ENCODE measurements around the gene CCDC179. TPM values are rescaled to one million over a fixed set of nuclear protein-coding genes. Genes with fewer than 3 reads are reported as not detected.

Gene CCDC179
- total RNA-seq, 1 experiment from 2014 or later = not detected

DNA sequence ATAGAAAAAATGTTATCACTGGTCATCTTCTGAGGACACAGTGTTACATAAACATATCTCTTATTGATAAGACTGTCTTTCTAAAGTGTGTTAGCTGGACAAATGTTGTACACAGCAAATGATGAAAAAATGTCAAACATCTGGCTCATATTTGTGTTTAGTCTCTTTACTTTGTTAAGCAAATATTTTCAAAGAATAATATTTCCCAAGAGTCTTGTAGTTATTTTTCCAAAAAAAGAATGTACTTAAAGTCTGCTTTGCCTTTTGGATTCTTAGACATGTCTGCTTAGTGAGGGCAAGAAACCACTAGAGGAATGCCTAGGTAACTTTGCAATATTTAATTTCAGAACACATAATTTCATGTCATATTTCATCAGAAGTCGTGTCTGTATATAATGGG is 23.9 kb upstream of the CCDC179 start (continued):
- TF ChIP-seq, protein P1, sequence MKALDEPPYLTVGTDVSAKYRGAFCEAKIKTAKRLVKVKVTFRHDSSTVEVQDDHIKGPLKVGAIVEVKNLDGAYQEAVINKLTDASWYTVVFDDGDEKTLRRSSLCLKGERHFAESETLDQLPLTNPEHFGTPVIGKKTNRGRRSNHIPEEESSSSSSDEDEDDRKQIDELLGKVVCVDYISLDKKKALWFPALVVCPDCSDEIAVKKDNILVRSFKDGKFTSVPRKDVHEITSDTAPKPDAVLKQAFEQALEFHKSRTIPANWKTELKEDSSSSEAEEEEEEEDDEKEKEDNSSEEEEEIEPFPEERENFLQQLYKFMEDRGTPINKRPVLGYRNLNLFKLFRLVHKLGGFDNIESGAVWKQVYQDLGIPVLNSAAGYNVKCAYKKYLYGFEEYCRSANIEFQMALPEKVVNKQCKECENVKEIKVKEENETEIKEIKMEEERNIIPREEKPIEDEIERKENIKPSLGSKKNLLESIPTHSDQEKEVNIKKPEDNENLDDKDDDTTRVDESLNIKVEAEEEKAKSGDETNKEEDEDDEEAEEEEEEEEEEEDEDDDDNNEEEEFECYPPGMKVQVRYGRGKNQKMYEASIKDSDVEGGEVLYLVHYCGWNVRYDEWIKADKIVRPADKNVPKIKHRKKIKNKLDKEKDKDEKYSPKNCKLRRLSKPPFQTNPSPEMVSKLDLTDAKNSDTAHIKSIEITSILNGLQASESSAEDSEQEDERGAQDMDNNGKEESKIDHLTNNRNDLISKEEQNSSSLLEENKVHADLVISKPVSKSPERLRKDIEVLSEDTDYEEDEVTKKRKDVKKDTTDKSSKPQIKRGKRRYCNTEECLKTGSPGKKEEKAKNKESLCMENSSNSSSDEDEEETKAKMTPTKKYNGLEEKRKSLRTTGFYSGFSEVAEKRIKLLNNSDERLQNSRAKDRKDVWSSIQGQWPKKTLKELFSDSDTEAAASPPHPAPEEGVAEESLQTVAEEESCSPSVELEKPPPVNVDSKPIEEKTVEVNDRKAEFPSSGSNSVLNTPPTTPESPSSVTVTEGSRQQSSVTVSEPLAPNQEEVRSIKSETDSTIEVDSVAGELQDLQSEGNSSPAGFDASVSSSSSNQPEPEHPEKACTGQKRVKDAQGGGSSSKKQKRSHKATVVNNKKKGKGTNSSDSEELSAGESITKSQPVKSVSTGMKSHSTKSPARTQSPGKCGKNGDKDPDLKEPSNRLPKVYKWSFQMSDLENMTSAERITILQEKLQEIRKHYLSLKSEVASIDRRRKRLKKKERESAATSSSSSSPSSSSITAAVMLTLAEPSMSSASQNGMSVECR (CRISPR knock-in tag; IDR thresholded peaks at IDR 0.05; ENCODE audit: borderline replicate concordance) = no peak
- TF ChIP-seq IRF1 (CRISPR knock-in tag; IDR thresholded peaks at IDR 0.05) (no peak), PRRX2 (CRISPR knock-in tag; IDR thresholded peaks at IDR 0.05) (no peak), ZNF416 (CRISPR knock-in tag; IDR thresholded peaks at IDR 0.05) (no peak), ATF1 (CRISPR knock-in tag; IDR thresholded peaks at IDR 0.05) (no peak), FOXJ3 (CRISPR knock-in tag; IDR thresholded peaks at IDR 0.05; ENCODE audit: borderline replicate concordance) (no peak), E2F5 (CRISPR knock-in tag; IDR thresholded peaks at IDR 0.05) (no peak), NR1H2 (CRISPR knock-in tag; IDR thresholded peaks at IDR 0.05) (no peak), TP53 (CRISPR knock-in tag; IDR thresholded peaks at IDR 0.05) (no peak)
- TF ChIP-seq, protein P2, sequence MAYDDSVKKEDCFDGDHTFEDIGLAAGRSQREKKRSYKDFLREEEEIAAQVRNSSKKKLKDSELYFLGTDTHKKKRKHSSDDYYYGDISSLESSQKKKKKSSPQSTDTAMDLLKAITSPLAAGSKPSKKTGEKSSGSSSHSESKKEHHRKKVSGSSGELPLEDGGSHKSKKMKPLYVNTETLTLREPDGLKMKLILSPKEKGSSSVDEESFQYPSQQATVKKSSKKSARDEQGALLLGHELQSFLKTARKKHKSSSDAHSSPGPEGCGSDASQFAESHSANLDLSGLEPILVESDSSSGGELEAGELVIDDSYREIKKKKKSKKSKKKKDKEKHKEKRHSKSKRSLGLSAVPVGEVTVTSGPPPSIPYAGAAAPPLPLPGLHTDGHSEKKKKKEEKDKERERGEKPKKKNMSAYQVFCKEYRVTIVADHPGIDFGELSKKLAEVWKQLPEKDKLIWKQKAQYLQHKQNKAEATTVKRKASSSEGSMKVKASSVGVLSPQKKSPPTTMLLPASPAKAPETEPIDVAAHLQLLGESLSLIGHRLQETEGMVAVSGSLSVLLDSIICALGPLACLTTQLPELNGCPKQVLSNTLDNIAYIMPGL (CRISPR knock-in tag; IDR thresholded peaks at IDR 0.05) = no peak

- Mint-ChIP-seq H3K36me3 (no peaks in the 10 kb centered on the region), H3K9me3 (no peaks in the 10 kb centered on the region), H3K4me3 (no peak overlapping the region), H3K4me1 (0 out of 2 replicates have a peak, but pooled peaks cover 4% of the 10 kb centered on the region), H3K27me3 (ENCODE audit: low read depth) (no peaks in the 10 kb centered on the region), H3K27ac (no peak overlapping the region)
- TF ChIP-seq ZNF396 (CRISPR knock-in tag; IDR thresholded peaks at IDR 0.05; ENCODE audit: borderline replicate concordance) (no peak), MYBL2 (CRISPR knock-in tag; IDR thresholded peaks at IDR 0.05) (no peak), ZNF423 (CRISPR knock-in tag; IDR thresholded peaks at IDR 0.05) (no peak), CREM (CRISPR knock-in tag; IDR thresholded peaks at IDR 0.05) (no peak), SMAD4 (CRISPR knock-in tag; IDR thresholded peaks at IDR 0.05) (no peak), NFATC4 (CRISPR knock-in tag; IDR thresholded peaks at IDR 0.05) (no peak), CBFB (CRISPR knock-in tag; IDR thresholded peaks at IDR 0.05; ENCODE audit: low read depth) (no peak)
- TF ChIP-seq, protein P1 (CRISPR knock-in tag; IDR thresholded peaks at IDR 0.05; ENCODE audit: borderline replicate concordance) = no peak
- DNase-seq (ENCODE audit: low spot score) = no peak
- ChIA-PET POLR2A (no interaction called here), CTCF (no interaction called here)
- no peak for ATAC-seq
These were observed 19.4 kb upstream of the CCDC179 start for GRCh38 chr11:22879630-22880029.

Measured in WTC11 (cell line).